DOHH2 (cell line): ENCODE results near the gene CD93.

Experiments used
- CTCF ChIP-seq: fragments of 200-600 bp; sonication (generic); IDR thresholded peaks from one replicate; pipeline ENCODE4 v1.5.1; 2014; ENCODE audit warnings: antibody characterized with exemption, mild to moderate bottlenecking, low read depth, low read length; ENCODE audit not compliant: poor library complexity, severe bottlenecking
- EZH2phosphoT487 ChIP-seq: fragments of 200-600 bp; sonication (generic); IDR thresholded peaks from 2 replicates; pipeline ENCODE4 v1.6.1; 2017; ENCODE audit warnings: borderline replicate concordance, mild to moderate bottlenecking, antibody characterized with exemption, low read length, moderate library complexity, mixed read lengths

- TF ChIP-seq CTCF (no peak), EZH2phosphoT487 (no peak)
Observed at GRCh38 chr20:23078351-23079015, 7.6 kb downstream of the CD93 start.
